ENCODE results near the gene MBD3L2B.

GRCh38 chr19:7069904-7070226 lies 48.6 kb upstream of the MBD3L2B start:
- TF ChIP-seq CTCF (IDR thresholded peaks at IDR 0.05; ENCODE audit: borderline replicate concordance, extremely low read depth, low read length, poor library complexity, severe bottlenecking): no peak
- no peak for TF ChIP-seq EZH2 (IDR thresholded peaks at IDR 0.05; ENCODE audit: borderline replicate concordance, low read depth, low read length, severe bottlenecking)
